Suprapubic skin (tissue), 4 donors: ENCODE measurements around the gene NONO. TPM values are rescaled to one million over a fixed set of nuclear protein-coding genes. Genes with fewer than 3 reads are reported as not detected.
"Not testable (repeated sequence)": the region's sequence is repeated elsewhere in the genome, so short reads cannot be mapped to it uniquely, and the experiment has no call there.

ENCODE experiments used
- DNase-seq, 2 donors: peaks; one replicate each; pipeline ENCODE4 v3.0.0-alpha.2; 2019; ENCODE audit warnings: low spot score in 2 of 2
- H3K27ac ChIP-seq: fragments of 200-600 bp; sonication (generic); one replicate; pipeline ENCODE4 v1.5.1; 2019
- H3K27me3 ChIP-seq: fragments of 200-600 bp; sonication (generic); one replicate; pipeline ENCODE4 v1.5.1; 2019
- H3K36me3 ChIP-seq: fragments of 200-600 bp; sonication (generic); one replicate; pipeline ENCODE4 v1.5.1; 2019
- H3K4me1 ChIP-seq: fragments of 200-600 bp; sonication (generic); one replicate; pipeline ENCODE4 v1.5.1; 2019
- H3K4me3 ChIP-seq: fragments of 200-600 bp; sonication (generic); one replicate; pipeline ENCODE4 v1.5.1; 2019; ENCODE audit warnings: mild to moderate bottlenecking
- H3K9me3 ChIP-seq: fragments of 200-600 bp; sonication (generic); one replicate; pipeline ENCODE4 v1.5.1; 2019
- CTCF ChIP-seq, 2 donors: fragments of 200-600 bp in 1 of 2; fragments of 450-650 bp in 1 of 2; sonication (generic) in 1 of 2; IDR thresholded peaks; one replicate each; pipeline ENCODE4 v1.5.1; 2016 to 2019; ENCODE audit warnings: antibody characterized with exemption in 2 of 2, mild to moderate bottlenecking in 1 of 2, moderate library complexity in 1 of 2
- EP300 ChIP-seq: sonication (generic); formaldehyde crosslinking; IDR thresholded peaks from one replicate; pipeline ENCODE4 v1.6.1; 2017; ENCODE audit warnings: antibody characterized with exemption
- POLR2A ChIP-seq, 2 donors: fragments of 450-650 bp; IDR thresholded peaks; one replicate each; pipeline ENCODE4 v1.6.1; 2017; ENCODE audit warnings: antibody characterized with exemption in 2 of 2, mild to moderate bottlenecking in 2 of 2, moderate library complexity in 2 of 2
- POLR2AphosphoS5 ChIP-seq, 3 donors: sonication (generic); formaldehyde crosslinking; IDR thresholded peaks; one replicate each; pipeline ENCODE4 v1.6.1; 2017; ENCODE audit warnings: antibody characterized with exemption in 3 of 3
- WGBS: methylation state at CpG from one replicate; pipeline ENCODE4 v1.1.5; 2018; 5-methylcytosine and 5-hydroxymethylcytosine counted together
- total RNA-seq, 4 donors: library from RNA; depleted of rRNA; stranded (reverse); fragments of >200 nt; gene quantifications; one replicate each; pipeline ENCODE4 v1.1.0, GENCODE V29; 2016

NONO gene
- total RNA-seq, 4 donors from 2014 or later = 216 to 323 (median 221) TPM

- H3K4me3 ChIP-seq = peak overlapping the region; percentile 63
- WGBS = 42% methylated on average over 27 of the region's 35 CpGs
- peak in 1 of 2 donors; percentile 75 for DNase-seq
- peak overlapping the region; percentile 84 for H3K27ac ChIP-seq
- peaks cover 16% of the 10 kb centered on the region for H3K4me1 ChIP-seq
- TF ChIP-seq EP300 = no peak
- TF ChIP-seq CTCF (IDR thresholded peaks at IDR 0.05) = peak in 1 of 2 donors; percentile 43
- no peak for TF ChIP-seq POLR2A (IDR thresholded peaks at IDR 0.05)
- peaks cover 16% of the 10 kb centered on the region for H3K36me3 ChIP-seq
- no peaks in the 10 kb centered on the region for H3K9me3 ChIP-seq
- no peaks in the 10 kb centered on the region for H3K27me3 ChIP-seq
Measured at GRCh38 chrX:71253253-71254091, 30.0 kb upstream of the NONO start.

- DNase-seq = peak; percentile 87 to 90
- no peaks in the 10 kb centered on the region for H3K9me3 ChIP-seq
- H3K27ac ChIP-seq = peak within 1 kb of the TSS; percentile 84
- peaks cover 16% of the 10 kb centered on the region for H3K4me1 ChIP-seq
- TF ChIP-seq CTCF (IDR thresholded peaks at IDR 0.05) (no peak), POLR2A (IDR thresholded peaks at IDR 0.05) (no peak)
- H3K27me3 ChIP-seq = no peaks in the 10 kb centered on the region
- H3K36me3 ChIP-seq = peaks cover 8% of the 10 kb centered on the region
- 38% methylated on average over 20 of the region's 54 CpGs for WGBS
- H3K4me3 ChIP-seq = peak within 1 kb of the TSS; percentile 63
Measured at GRCh38 chrX:71254092-71254963, 29.1 kb upstream of the NONO start, which contains the start of gene ZMYM3. TSS of gene ZMYM3 (minus strand) at chrX:71254140. CDS start at chrX:71253255, 885 bp downstream.

GRCh38 chrX:71256051-71256450 is 27.4 kb upstream of the NONO start:
- Histone ChIP-seq H3K4me3 (no peak overlapping the region), H3K27me3 (no peaks in the 10 kb centered on the region), H3K9me3 (no peaks in the 10 kb centered on the region), H3K4me1 (peaks cover 16% of the 10 kb centered on the region), H3K36me3 (no peaks in the 10 kb centered on the region), H3K27ac (no peak overlapping the region)
- TF ChIP-seq POLR2AphosphoS5 (IDR thresholded peaks at IDR 0.05) (no peak), CTCF (IDR thresholded peaks at IDR 0.05) (no peak), POLR2A (IDR thresholded peaks at IDR 0.05) (no peak), EP300 (no peak)
- DNase-seq = no peak
- 61% methylated on average over 6 of the region's 6 CpGs for WGBS

- H3K27ac ChIP-seq = no peak overlapping the region
- no peaks in the 10 kb centered on the region for H3K27me3 ChIP-seq
- TF ChIP-seq EP300 = no peak
- no peak for TF ChIP-seq POLR2A (IDR thresholded peaks at IDR 0.05)
- TF ChIP-seq CTCF (IDR thresholded peaks at IDR 0.05) = no peak
- TF ChIP-seq POLR2AphosphoS5 (IDR thresholded peaks at IDR 0.05) = no peak
- DNase-seq = no peak
- H3K4me1 ChIP-seq = peaks cover 16% of the 10 kb centered on the region
- no peaks in the 10 kb centered on the region for H3K36me3 ChIP-seq
- no peak overlapping the region for H3K4me3 ChIP-seq
- 91% methylated on average over 4 of the region's 4 CpGs for WGBS
- no peaks in the 10 kb centered on the region for H3K9me3 ChIP-seq
Measured at GRCh38 chrX:71256856-71257255, 26.6 kb upstream of the NONO start.

- H3K4me1 ChIP-seq, H3K9me3 ChIP-seq, H3K27me3 ChIP-seq, DNase-seq, H3K4me3 ChIP-seq, H3K27ac ChIP-seq, H3K36me3 ChIP-seq: not testable (repeated sequence)
Measured at GRCh38 chrX:71268624-71269023, 14.8 kb upstream of the NONO start.
